ENCODE measurements around the gene COL27A1. TPM values are rescaled to one million over a fixed set of nuclear protein-coding genes. Genes with fewer than 3 reads are reported as not detected.

Gene COL27A1
- total RNA-seq, 1 experiment from 2014 or later = 21.1 TPM

DNA sequence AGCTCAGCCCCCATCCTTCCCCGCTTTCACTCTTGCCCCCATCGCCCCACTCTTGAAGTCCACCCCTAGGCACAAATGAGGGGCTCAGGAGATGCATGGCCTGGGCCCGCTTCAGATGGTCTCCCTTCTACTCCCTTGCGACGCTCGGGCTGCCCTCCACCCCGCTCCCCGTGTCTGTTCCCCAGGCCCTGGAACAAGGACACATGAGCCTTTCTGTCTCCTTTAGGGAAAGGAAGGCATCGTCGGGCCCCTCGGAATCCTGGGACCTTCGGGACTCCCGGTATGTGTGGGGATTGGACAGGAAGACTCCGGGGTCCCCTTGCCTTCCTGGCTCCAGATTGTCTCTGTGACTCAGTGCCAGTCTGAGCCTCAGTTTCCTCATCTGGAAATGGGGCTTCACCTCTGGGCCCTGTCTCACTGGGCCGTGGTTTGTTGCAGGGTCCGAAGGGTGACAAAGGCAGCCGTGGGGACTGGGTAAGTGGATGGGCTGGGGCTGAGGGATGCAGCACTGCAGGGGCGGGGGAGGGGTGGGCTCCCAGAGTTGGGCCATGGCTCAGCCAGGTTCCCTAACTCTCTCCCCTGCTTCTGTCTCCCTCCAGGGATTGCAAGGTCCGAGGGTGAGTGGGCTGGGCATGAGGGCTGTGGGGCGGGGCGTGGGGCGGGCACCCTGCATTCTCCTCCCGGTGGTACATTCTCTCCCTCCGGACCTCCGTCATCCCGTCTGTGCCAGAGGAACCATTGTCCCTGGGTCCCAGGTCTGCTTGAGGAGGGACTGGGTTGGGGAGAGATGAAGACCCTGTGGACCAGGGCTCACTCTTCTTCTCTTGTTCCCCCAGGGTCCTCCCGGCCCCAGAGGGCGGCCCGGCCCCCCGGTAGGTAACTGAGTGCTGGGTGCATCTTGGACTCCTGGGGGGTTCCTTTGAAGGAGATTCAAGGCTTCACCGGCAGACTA, 145.8 kb downstream of the COL27A1 start:
- no peak for DNase-seq (ENCODE audit: low read depth)

DNA sequence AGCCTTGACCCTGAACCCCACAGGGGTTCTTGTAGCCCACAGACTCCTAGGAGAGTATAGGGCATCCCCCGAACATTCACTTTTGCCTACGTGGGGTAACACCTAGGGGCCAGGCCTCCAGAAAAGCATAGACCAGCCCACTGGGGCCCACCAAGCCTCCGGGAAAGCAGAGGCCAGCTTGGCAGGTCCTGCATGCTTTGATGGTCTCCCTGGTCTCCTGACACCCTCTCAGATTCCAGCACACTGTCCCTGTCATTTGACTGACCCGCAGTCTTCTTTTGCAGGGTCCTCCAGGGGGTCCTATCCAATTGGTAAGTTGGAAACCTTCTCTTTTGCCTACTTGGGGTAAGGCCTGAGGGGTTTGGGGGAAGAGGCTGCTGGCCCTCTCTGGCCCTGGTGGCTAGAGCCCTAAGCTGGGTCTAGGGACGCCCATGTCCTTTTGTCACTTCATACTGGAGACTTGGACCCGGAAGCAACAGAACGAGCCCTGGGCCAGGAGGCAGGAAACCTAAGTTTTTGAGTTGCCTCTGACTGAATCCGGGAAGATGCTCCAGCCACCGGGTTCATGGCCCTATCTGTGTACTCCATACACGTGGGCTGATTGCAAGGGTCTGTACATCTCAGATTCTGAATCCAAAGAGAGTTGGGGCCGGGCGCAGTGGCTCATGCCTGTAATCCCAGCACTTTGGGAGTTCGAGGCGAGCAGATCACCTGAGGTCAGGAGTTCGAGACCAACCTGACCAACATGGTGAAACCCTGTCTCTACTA, 146.6 kb downstream of the COL27A1 start:
- no peak for DNase-seq (ENCODE audit: low read depth)

DNA sequence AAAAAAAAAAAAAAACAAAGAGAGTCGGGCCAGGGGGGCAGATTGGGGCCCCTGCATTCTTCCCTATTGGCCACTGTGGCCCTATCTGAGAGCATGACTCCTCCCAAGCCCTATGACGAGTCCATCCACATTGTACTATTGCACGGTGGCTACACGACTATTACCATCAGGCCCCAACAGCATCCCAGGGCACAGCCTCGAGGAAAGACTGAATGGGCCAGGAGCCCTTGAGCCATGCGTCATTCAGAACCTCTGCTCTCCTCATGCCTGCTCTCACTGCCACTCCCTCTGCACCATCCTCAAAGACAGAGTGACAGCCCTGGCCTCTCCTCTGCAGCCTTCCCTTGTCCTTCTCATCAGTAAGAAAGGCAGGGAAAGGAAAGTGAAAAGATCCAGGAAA, 147.4 kb downstream of the COL27A1 start:
- DNase-seq (ENCODE audit: low read depth) = no peak

DNA sequence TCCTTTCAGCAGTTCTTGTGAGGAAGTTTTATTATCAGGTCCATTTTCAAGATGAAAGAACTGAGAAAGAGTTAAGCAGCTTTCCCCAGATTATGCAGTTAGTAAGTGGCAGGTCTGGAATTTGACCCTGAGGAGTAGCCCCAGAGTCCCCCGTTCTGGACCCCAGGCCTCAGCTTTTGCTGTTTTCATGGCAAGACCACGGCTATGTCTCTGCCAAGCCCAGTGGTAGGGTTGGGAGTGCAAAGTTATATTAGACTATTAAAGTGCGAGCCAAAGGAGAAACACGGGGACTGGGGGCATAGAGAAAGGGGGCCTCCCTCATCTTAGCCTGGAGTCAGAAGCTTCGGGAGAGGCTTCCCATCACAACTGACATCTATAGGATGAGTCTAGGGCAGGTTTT, 148.2 kb downstream of the COL27A1 start:
- no peak for DNase-seq (ENCODE audit: low read depth)

DNA sequence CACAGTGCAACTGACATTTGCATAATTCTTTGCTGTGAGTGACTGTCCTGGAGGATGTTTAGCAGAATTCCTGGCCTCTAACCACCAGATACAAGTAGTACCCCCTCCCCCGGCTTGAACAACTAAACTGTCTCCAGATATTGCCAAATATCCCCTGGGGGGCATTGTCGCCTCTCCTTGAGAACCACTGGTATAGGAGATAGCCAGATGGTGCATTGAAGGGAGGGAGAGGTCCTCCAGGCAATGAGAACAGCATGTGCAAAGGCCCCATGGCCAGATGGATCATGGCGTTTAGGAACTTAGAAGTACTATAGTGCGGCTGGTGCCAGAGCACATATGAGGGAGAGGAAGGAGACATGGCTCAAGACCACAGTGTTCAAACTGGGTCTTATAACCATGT, 148.6 kb downstream of the COL27A1 start:
- no peak for DNase-seq (ENCODE audit: low read depth)

DNA sequence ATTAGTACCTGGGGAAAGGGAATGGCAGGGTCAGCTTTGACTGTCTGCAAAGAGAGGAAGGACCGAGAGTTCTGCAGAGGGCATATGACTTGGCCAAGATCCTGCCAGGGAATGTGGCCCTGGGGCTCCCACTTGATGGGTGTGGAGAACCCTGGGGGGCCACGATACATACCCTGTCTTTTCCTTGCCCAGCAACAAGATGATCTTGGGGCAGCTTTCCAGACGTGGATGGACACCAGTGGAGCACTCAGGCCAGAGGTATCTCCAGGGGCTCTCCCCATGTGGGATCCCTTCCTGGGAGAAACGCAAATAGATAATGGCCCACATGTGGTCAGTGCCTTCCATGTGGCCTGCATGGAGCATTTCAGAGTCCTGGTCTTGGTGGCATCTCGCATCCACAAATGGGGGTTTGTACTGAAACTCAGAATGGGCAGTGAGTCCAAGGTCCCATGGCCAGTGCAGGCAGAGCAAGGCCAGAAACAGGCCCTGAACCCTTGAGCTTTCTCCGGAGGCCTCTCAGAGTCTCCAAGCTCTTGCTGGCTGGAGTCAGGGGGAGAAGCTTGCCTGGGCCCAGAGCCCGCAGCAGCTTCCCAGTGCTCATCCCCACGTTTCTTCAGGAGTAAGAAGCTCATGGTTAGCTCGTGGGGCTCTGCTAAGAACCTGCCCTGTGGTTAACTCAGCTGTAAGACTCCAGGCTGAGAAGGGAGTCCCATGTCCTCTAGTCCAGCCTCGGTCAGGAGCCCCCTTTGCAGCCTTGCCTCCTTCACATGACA, 149.3 kb downstream of the COL27A1 start:
- DNase-seq (ENCODE audit: low read depth) = no peak

DNA sequence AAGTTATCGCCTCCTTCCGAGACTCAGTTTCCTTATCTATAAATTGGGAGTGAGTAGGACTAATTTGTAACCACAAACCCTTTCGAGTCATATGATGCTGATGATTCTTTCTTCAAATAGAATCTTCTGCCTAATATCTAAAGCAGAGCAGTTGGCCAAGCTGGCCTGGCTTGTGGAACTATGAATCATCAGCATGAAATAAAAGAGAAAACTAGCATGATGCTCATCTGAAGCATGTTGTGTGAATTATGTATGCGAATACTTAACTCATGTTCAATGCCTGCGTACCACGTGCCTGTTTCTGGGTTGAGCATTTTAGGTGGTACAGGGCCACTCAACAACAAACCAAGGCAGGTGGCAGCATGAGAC, 152.5 kb downstream of the COL27A1 start:
- no peak for DNase-seq (ENCODE audit: low read depth)

DNA sequence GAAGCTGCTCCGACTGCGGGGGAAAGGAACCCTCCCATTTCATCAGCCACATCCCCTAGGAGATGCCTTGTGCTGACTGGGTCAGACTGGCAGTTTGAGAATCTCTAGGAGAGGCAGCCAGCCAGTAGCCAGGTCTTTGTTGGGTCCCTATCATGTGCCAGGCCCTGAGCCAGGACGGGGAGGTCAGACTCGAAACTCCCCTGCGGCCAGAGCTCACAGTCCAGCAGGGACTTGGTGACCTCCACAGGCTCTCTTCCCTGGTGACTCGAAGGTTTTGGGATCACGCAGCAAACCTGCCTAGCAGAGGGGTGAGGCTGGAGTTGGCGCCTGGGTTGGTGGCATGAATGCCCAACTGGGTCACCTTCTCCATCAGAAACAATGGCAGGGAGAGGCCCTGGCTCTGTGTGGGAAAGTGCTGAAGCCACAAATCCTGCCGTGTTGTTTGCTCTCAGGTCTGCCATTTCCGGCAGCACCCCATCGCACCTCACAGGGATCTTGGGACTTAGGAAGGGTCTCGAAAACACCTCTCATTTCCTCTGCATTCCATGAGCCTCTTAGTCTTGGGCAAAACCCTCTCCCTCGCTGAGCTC, 153.1 kb downstream of the COL27A1 start:
- DNase-seq (ENCODE audit: low read depth) = no peak

DNA sequence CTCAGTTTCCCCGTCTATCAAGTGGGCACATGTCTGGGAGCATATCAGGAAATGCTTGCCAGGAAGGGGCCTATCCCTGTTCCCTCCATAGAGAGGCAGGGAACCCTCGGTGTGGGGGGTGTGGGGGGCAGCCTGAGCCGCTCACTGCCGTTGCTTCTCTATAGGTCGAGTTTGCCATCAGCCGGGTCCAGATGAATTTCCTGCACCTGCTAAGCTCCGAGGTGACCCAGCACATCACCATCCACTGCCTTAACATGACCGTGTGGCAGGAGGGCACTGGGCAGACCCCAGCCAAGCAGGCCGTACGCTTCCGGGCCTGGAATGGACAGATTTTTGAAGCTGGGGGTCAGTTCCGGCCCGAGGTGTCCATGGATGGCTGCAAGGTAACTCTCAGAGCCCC, 153.8 kb downstream of the COL27A1 start:
- no peak for DNase-seq (ENCODE audit: low read depth)

DNA sequence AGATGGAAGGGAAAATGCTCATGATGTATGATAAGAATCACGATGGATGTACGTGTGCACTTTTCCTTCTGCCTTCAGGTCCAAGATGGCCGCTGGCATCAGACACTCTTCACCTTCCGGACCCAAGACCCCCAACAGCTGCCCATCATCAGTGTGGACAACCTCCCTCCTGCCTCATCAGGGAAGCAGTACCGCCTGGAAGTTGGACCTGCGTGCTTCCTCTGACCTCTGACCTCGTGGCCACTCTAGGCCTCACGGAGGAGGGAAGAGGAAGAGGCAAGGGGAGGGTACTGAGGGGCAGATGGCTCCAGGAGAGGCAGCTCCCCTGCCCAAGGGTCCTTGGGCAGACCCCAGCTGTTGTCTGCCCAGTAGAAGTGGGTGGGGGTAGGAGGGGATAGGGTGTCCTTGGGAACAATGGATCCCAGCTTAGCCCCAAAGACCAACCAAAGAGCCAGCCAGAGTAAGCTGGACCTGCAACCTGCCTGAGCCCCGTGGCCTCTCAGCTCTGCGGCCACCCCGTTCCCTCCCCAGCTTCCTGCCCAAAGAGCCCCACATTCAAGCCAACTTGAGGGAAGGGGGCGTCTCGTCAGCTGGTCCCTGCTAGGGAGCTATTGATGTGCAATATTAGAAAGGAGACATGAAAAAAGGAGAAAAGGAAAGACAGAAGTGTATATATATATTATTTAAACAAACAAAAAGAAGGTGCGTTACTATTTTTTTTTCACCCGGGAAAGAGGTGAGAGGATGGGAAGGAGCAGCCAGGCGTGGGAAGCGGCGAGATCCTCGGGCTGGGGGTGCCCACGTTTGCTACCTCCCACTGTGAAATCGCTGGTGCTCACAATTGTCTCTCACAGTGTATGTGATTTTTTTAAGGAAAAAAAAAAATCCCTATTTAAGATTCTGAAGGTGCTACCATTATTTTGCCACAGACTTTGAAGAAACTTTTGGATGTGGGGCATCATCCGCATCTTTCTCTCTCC, 155.4 kb downstream of the COL27A1 start:
- no peak for DNase-seq (ENCODE audit: low read depth)

DNA sequence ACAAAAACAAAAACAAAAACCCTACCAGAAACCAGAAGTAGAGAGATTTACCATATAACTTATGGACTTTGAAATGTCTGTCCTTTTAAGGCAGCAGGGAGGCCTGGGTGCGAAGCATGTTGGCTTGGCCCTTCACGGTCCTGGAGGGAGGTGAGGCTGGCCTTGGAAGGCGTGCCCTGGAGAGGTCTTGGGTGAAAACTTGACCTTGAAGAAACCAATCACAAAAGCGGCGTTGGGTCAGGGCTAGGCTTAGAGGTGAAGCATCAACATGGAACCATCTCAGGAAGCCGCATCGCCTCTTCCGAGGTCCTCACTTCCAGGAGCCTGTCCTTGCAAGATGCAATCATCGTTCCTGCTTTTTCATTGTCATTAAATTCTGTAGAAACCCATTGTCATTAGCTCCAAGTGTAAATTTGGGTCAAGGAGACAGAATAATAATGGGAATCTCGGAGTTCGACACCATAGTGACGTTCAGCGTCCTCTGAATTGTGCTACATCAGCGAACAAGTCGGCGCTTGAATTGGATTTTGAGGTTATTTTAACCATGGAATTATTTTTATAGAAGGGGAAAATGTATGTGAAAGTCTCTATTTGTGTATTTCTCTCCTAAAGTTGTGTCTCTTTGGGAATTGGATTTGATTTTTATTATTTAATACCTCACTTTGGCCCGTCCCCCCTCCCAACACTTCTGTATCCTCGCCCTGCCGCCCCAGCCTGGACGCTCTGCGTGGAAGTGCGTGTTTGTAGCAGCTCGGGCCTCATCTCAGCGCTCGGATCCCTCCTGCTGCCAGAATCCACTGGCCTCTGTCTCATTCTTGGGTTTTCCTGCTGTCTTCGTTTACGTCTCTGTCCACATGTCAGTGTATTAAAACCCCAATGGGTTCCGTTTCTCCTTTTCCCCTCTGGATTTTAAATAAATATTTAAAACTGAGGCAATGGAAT, 156.5 kb downstream of the COL27A1 start:
- DNase-seq (ENCODE audit: low read depth) = no peak

DNA sequence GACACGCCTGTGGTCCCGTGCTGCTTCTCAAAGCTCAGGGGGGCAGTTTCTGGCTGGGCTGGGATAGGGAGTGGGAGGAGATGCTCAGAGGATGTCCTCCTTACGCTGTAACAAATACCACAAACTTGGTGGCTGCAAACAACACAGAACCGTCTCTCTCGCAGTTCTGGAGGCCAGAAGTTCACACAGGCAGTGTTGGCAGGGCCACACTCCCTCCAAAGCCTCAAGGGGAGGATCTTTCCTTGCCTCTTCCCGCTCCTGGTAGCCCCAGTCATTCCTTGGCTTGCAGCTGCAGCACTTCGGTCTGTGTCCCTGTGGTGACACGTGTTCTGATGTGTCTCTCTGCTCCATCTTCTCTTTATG, 157.2 kb downstream of the COL27A1 start:
- no peak for DNase-seq (ENCODE audit: low read depth)

DNA sequence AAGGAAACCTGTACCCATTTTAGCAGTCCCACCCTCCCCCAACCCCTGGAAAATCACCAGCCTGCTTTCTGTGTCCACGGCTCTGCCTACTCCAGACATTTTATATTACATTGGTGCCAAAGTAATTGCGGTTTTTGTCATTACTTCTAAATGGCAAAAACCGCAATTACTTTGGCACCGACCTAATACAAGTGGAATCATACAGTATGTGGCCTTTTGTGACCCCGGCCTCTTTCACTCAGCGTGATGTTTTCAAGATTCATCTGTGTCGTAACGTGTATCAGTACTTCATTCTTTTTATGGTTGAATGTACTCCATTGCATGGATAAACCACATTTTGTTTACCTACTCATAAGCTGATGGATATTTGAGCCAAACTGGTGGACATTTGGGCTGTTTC, 157.8 kb downstream of the COL27A1 start:
- DNase-seq (ENCODE audit: low read depth) = no peak

DNA sequence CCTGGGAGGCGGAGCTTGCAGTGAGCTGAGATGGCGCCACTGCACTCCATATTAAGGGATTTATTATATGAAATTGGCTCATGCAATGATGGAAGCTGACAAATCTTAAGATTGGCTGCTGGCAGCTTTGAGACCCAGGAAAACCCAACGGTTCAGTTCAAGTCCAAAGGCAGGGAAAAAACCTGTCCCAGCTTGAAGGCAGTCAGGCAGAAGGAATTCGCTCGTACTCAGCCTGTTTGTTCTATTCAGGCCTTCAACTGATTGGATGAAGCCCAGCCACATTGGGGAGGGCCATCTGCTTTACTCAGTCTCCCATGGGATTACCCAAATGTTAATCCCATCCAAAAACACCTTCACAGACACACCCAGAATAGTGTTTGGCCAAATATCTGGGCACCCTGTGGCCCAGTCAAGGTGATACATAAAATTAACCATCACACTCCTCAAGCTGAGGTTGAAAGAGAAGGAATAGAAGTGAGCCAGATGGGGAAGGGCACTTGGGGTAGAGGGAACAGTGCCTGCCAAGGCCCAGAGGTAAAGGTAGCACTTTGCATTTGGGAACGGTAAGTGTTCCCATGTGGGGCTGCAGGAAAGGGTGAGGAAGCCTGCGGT, 159.0 kb downstream of the COL27A1 start:
- DNase-seq (ENCODE audit: low read depth) = no peak

DNA sequence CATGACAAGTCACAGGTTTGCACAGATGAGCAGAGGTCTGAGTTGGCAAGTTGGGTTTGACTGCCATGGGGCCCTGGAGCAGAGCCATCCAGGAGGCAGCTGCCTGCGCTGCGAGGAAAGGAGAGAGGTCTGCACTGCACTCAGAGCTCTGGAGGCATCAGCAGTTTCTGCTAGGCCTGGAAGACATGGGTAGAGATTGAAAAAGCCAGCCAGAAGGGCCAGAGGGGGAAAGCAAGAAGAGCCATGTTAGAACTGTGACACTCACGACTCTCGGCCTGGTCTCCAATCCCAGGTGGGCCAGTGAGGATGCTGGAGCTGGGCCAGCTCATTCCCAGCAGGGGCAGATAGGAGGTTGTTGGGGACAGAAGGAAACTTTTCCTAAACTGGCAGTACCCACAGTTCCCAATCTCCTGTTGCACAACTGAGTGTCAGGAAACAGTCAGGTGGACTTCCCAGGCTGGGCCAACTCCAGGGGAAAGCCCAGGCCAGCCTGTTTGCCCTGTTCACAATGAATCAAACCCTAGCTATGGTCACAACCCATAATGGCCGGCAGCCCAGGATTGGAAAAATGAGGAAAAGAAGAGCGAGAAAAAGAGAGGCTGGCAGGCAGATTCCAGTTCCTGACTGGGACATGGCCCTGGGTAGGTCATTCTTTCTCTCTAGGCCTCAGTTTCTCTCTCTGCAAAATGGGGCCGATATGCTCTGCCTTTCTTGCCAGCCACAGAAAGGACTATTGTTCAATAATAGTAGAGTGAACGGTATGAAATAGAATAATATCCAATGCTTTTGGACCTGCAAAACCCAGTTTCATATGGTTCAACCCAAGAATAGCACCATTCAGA, 159.8 kb downstream of the COL27A1 start:
- no peak for DNase-seq (ENCODE audit: low read depth)

DNA sequence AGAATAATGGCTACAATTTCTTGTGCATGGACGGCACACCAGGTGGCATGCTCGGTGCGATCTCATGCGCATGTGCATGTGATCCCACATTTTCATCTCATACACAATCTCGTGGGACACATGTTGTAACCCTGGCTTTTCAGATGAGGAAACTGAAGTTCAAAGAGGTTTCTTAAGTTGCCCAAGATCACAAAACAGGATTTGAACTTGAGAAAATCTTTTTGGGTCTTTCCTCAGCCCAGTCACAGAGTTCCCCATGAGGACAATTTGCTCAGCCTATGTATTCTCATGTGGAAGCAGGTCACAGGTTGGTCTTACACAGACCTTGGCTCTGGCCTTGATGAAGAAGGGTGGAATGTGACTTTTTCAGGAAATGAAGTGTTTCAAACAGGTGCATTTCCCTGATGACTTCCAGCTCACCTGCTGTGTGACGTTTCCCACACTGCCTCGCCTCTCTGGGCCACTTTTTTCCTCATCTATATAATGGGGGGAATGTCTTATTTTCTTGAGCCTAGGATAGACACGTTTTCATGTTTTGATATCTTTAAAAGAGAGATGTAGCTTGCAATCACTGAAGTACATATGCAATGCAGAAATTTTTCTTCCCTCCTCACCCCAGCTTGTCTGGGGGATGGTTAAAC, 160.5 kb downstream of the COL27A1 start:
- no peak for DNase-seq (ENCODE audit: low read depth)

DNA sequence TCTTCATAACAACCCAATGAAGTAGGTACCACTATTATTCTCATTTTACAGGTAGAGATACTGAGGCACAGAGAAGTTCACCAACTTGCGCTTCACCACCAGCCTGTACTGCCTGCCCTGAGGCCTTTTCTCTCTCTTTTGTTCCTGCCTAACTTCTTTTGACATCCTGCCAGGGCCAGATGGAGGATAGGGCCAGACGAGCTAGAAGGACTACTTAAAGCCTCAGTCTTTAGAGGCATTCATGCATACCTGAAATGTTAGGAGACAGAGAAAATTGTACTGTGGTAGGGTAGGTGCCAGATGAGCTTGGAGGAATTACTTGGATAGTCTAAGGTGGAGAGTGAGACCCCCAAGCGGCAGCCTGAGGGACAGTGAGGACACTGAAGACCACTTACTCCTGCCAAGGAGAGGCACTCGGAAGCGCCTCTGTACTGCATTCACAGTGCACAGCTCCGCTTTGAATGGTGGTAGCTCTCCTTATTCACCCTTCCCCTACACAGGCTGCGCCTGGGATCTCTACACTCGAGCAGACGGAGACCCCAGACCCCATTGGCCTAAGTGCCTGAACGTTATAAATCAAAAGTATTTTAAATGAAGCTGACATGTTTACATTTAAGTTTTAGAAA, 161.4 kb downstream of the COL27A1 start:
- no peak for DNase-seq (ENCODE audit: low read depth)
